Keratinocyte (primary cell): ENCODE data around the gene TIPIN.

Experiments
- EZH2 ChIP-seq: IDR thresholded peaks from one replicate; pipeline ENCODE4 v1.6.1; 2012; ENCODE audit warnings: inconsistent platforms, mild to moderate bottlenecking, low read length, moderate library complexity
- TF ChIP-seq, protein P1 (sequence below), 3 experiments: IDR thresholded peaks in 1 of 3; conservative IDR thresholded peaks in 1 of 3; optimal IDR thresholded peaks in 1 of 3; 2 replicates in 2 of 3; 3 replicates in 1 of 3; pipeline versions ENCODE3 to v1.5.1; 2011; ENCODE audit warnings: low read length in 3 of 3, mild to moderate bottlenecking in 3 of 3, moderate library complexity in 2 of 3, control low read depth in 1 of 3, inconsistent platforms in 1 of 3; ENCODE audit not compliant: insufficient read depth in 2 of 3; ENCODE audit errors: extremely low read depth in 1 of 3

DNA sequence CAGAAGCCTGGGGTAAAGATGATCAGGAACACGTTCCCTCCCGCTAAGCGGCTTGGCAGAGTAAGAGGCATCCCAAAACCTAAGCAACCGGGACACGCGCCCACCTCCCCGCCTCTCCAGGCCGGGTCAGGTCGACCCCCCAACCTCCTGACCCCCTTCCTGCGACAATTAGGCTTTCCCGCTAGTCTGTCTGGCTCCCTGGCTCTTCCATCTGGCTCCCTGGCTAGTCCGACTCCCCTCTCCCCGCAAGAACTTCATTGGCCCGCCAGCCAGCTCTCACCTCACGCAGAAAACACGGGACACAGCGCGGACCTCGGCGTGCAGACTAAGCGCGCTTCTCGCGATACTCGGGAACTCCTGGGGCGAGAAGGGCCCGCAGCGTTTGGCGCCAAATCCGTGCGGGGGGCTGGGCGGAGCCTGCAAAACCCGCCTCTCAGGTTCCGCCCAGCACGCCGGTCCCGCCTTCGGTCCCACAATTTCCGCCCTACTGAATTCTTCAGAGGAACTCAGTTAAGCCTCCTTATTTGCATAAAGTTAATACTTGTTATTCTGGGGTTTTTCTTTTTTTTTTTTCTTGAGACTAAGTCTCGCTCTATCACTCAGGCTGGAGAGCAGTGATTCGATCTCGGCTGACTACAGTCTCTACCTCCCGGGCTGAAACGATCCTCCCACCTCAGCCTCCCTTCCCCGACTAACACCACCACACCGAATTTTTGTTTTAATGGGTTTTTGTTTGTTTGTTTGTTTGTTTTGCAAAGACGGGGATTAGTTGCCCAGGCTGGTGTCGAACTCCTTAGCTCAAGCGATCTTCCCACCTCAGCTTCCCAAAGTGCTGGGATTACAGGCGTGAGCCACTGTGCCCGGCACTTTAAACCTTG is at the start of gene TIPIN:
- TF ChIP-seq, protein P1, sequence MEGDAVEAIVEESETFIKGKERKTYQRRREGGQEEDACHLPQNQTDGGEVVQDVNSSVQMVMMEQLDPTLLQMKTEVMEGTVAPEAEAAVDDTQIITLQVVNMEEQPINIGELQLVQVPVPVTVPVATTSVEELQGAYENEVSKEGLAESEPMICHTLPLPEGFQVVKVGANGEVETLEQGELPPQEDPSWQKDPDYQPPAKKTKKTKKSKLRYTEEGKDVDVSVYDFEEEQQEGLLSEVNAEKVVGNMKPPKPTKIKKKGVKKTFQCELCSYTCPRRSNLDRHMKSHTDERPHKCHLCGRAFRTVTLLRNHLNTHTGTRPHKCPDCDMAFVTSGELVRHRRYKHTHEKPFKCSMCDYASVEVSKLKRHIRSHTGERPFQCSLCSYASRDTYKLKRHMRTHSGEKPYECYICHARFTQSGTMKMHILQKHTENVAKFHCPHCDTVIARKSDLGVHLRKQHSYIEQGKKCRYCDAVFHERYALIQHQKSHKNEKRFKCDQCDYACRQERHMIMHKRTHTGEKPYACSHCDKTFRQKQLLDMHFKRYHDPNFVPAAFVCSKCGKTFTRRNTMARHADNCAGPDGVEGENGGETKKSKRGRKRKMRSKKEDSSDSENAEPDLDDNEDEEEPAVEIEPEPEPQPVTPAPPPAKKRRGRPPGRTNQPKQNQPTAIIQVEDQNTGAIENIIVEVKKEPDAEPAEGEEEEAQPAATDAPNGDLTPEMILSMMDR (optimal IDR thresholded peaks at IDR 0.05 in 1 of 3, IDR thresholded peaks at IDR 0.05 in 1 of 3, conservative IDR thresholded peaks at IDR 0.05 in 1 of 3; ENCODE audit: extremely low read depth in 1 of 3, insufficient read depth in 2 of 3, low read length in 3 of 3), result no peak
- no peak for TF ChIP-seq EZH2
